ENCODE results near the gene ARAP2. TPM values are rescaled to one million over a fixed set of nuclear protein-coding genes. Genes with fewer than 3 reads are reported as not detected.

The ARAP2 gene
- total RNA-seq, 1 experiment from 2014 or later: 13.6 TPM

GRCh38 chr4:36133658-36134057, 110.7 kb downstream of the ARAP2 start:
- no peak for ATAC-seq
- DNase-seq (ENCODE audit: low read depth, low spot score): no peak
- BruUV-seq (replicated peaks): no TSS peak
- Histone ChIP-seq H3K4me3 (replicated peaks in 1 of 2; ENCODE audit: low read depth in 1 of 2, low read length in 2 of 2) (no peak overlapping the region), H3K27ac (ENCODE audit: low read depth, low read length) (no peak overlapping the region), H3K36me3 (ENCODE audit: control insufficient read depth in 1 of 2, insufficient read depth in 2 of 2, low read length in 2 of 2) (no peaks in the 10 kb centered on the region), H3K27me3 (ENCODE audit: insufficient read depth, low read length) (no peaks in the 10 kb centered on the region), H3K9me2 (ENCODE audit: insufficient read depth) (no peaks in the 10 kb centered on the region), H4K20me1 (ENCODE audit: insufficient read depth) (no peaks in the 10 kb centered on the region), H3K9me3 (ENCODE audit: control insufficient read depth in 1 of 2, insufficient read depth in 1 of 2, low read depth in 1 of 2, low read length in 2 of 2) (no peaks in the 10 kb centered on the region), H2AFZ (ENCODE audit: low read depth, low read length, poor library complexity, severe bottlenecking) (no peak overlapping the region), H3K79me2 (ENCODE audit: insufficient read depth, low read length) (no peaks in the 10 kb centered on the region), H3K4me1 (ENCODE audit: control insufficient read depth in 1 of 2, insufficient read depth in 2 of 2, low read length in 2 of 2) (no peaks in the 10 kb centered on the region), H3K4me2 (ENCODE audit: low read length) (no peak overlapping the region), H3K9ac (ENCODE audit: low read length) (no peak overlapping the region)
- intact Hi-C loops (cut with micrococcal nuclease): no loop called here
- CTCF ChIA-PET: no interaction called here
- POLR2A ChIA-PET: no interaction called here
- TF ChIP-seq CEBPB (IDR thresholded peaks at IDR 0.05; ENCODE audit: low read depth) (no peak), EGR1 (IDR thresholded peaks at IDR 0.05; ENCODE audit: low read depth) (no peak), EZH2 (IDR thresholded peaks at IDR 0.05) (no peak), ZFX (IDR thresholded peaks at IDR 0.05) (no peak), POLR2A (IDR thresholded peaks at IDR 0.05; ENCODE audit: borderline replicate concordance, extremely low read depth, insufficient read depth, insufficient read length) (no peak), POLR2AphosphoS5 (IDR thresholded peaks at IDR 0.05; ENCODE audit: low read depth, low read length) (no peak), ATF3 (IDR thresholded peaks at IDR 0.05) (no peak)
- TF ChIP-seq, protein P1, sequence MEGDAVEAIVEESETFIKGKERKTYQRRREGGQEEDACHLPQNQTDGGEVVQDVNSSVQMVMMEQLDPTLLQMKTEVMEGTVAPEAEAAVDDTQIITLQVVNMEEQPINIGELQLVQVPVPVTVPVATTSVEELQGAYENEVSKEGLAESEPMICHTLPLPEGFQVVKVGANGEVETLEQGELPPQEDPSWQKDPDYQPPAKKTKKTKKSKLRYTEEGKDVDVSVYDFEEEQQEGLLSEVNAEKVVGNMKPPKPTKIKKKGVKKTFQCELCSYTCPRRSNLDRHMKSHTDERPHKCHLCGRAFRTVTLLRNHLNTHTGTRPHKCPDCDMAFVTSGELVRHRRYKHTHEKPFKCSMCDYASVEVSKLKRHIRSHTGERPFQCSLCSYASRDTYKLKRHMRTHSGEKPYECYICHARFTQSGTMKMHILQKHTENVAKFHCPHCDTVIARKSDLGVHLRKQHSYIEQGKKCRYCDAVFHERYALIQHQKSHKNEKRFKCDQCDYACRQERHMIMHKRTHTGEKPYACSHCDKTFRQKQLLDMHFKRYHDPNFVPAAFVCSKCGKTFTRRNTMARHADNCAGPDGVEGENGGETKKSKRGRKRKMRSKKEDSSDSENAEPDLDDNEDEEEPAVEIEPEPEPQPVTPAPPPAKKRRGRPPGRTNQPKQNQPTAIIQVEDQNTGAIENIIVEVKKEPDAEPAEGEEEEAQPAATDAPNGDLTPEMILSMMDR (IDR thresholded peaks at IDR 0.05 in 2 of 3, conservative IDR thresholded peaks at IDR 0.05 in 1 of 3; ENCODE audit: borderline replicate concordance in 1 of 3, insufficient read depth in 1 of 3, low read depth in 2 of 3, low read length in 2 of 3): no peak
- RAD21 ChIA-PET (ENCODE audit: low non-redundant PET in 1 of 2, low total read pairs in 2 of 2, uncharacterized antibody in 2 of 2, unreplicated experiment in 2 of 2): no interaction called here

DNA sequence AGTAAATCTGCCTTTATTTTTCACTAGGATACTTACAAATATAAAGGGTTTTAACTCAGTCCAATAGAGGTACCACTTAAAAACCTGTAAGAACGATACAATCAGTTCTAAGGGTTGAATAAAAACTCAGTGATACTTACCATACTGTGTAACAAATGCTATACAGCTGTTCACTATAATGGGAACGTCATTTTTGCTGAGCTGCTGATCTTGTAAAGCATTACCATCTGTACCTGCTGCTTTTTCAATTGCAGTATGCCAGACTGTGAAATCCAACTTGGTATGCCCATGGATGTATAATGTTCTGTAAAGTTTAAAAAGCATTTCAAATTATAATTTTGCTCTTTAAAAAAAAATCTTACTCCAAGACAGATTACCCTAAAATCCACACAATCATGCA, 111.2 kb downstream of the ARAP2 start:
- no peaks in the 10 kb centered on the region for H4K20me1 ChIP-seq (ENCODE audit: insufficient read depth)
- no peaks in the 10 kb centered on the region for H3K9me2 ChIP-seq (ENCODE audit: insufficient read depth)
- H3K27me3 ChIP-seq (ENCODE audit: insufficient read depth, low read length): no peaks in the 10 kb centered on the region
- H3K79me2 ChIP-seq (ENCODE audit: insufficient read depth, low read length): no peaks in the 10 kb centered on the region
- BruUV-seq (replicated peaks): no TSS peak
- POLR2A ChIA-PET: no interaction called here
- H3K36me3 ChIP-seq (ENCODE audit: control insufficient read depth in 1 of 2, insufficient read depth in 2 of 2, low read length in 2 of 2): no peaks in the 10 kb centered on the region
- no peak overlapping the region for H3K9ac ChIP-seq (ENCODE audit: low read length)
- no peak overlapping the region for H3K27ac ChIP-seq (ENCODE audit: low read depth, low read length)
- RAD21 ChIA-PET (ENCODE audit: low non-redundant PET in 1 of 2, low total read pairs in 2 of 2, uncharacterized antibody in 2 of 2, unreplicated experiment in 2 of 2): no interaction called here
- H3K4me1 ChIP-seq (ENCODE audit: control insufficient read depth in 1 of 2, insufficient read depth in 2 of 2, low read length in 2 of 2): no peaks in the 10 kb centered on the region
- no peaks in the 10 kb centered on the region for H3K9me3 ChIP-seq (ENCODE audit: control insufficient read depth in 1 of 2, insufficient read depth in 1 of 2, low read depth in 1 of 2, low read length in 2 of 2)
- TF ChIP-seq ATF3 (IDR thresholded peaks at IDR 0.05) (no peak), EZH2 (IDR thresholded peaks at IDR 0.05) (no peak), JUND (IDR thresholded peaks at IDR 0.05) (no peak), SIN3A (IDR thresholded peaks at IDR 0.05; ENCODE audit: low read depth) (no peak), EGR1 (IDR thresholded peaks at IDR 0.05; ENCODE audit: low read depth) (no peak), CEBPB (IDR thresholded peaks at IDR 0.05; ENCODE audit: low read depth) (no peak), ZNF274 (IDR thresholded peaks at IDR 0.05; ENCODE audit: low read depth, low read length) (no peak), SP1 (IDR thresholded peaks at IDR 0.05; ENCODE audit: low read depth) (no peak), TCF7L2 (IDR thresholded peaks at IDR 0.05; ENCODE audit: borderline replicate concordance, extremely low read depth, insufficient read depth, insufficient read length) (no peak), EZH2phosphoT487 (IDR thresholded peaks at IDR 0.05; ENCODE audit: borderline replicate concordance) (no peak), ELF1 (IDR thresholded peaks at IDR 0.05; ENCODE audit: borderline replicate concordance, low read depth) (no peak), POLR2A (IDR thresholded peaks at IDR 0.05; ENCODE audit: borderline replicate concordance, extremely low read depth, insufficient read depth, insufficient read length) (no peak)
- H2AFZ ChIP-seq (ENCODE audit: low read depth, low read length, poor library complexity, severe bottlenecking): no peak overlapping the region
- CTCF ChIA-PET: no interaction called here
- intact Hi-C loops (cut with micrococcal nuclease): no loop called here
- ATAC-seq: no peak
- H3K4me2 ChIP-seq (ENCODE audit: low read length): no peak overlapping the region
- no peak overlapping the region for H3K4me3 ChIP-seq (replicated peaks in 1 of 2; ENCODE audit: low read depth in 1 of 2, low read length in 2 of 2)
- DNase-seq (ENCODE audit: low read depth, low spot score): no peak

Measured in HCT116 (cell line).